GM12873 (cell line): ENCODE data around the gene DRD4.

ENCODE experiments used
- TF ChIP-seq, protein P1 (sequence below): IDR thresholded peaks from 2 replicates; pipeline ENCODE4 v1.5.1; 2012; ENCODE audit warnings: low read depth, mild to moderate bottlenecking, moderate library complexity, low read length, control low read depth; ENCODE audit not compliant: insufficient read depth; ENCODE audit errors: missing control alignments

The DRD4 gene

DNA sequence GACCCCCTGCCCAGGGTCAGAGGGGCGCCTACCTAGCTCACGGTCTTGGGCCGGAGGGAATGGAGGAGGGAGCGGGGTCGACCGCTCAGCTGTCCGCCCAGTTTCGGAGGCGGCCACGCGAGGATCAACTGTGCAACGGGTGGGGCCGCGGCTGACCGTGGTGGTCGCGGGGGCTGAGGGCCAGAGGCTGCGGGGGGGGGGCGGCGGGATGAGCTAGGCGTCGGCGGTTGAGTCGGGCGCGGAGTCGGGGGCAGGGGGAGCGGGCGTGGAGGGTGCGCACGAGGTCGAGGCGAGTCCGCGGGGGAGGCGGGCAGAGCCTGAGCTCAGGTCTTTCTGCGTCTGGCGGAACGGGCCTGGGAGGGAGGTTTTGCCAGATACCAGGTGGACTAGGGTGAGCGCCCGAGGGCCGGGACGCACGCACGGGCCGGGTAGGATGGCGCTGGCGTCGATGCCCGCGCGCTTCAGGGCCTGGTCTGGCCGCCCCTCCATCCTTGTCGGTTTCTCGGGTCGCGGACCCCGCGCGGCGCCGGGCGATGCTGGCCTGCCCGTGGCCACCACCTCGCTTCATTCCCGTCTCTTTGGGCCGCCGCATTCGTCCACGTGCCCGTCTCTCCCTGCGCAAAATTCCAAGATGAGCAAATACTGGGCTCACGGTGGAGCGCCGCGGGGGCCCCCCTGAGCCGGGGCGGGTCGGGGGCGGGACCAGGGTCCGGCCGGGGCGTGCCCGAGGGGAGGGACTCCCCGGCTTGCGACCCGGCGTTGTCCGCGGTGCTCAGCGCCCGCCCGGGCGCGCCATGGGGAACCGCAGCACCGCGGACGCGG lies at the start of gene DRD4:
Gene DRD4, plus strand, starts transcription at position 759 of the 822 bp plus-strand sequence. Its CDS starts 36 bp downstream, at position 795.
- TF ChIP-seq, protein P1, sequence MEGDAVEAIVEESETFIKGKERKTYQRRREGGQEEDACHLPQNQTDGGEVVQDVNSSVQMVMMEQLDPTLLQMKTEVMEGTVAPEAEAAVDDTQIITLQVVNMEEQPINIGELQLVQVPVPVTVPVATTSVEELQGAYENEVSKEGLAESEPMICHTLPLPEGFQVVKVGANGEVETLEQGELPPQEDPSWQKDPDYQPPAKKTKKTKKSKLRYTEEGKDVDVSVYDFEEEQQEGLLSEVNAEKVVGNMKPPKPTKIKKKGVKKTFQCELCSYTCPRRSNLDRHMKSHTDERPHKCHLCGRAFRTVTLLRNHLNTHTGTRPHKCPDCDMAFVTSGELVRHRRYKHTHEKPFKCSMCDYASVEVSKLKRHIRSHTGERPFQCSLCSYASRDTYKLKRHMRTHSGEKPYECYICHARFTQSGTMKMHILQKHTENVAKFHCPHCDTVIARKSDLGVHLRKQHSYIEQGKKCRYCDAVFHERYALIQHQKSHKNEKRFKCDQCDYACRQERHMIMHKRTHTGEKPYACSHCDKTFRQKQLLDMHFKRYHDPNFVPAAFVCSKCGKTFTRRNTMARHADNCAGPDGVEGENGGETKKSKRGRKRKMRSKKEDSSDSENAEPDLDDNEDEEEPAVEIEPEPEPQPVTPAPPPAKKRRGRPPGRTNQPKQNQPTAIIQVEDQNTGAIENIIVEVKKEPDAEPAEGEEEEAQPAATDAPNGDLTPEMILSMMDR, result no peak

DNA sequence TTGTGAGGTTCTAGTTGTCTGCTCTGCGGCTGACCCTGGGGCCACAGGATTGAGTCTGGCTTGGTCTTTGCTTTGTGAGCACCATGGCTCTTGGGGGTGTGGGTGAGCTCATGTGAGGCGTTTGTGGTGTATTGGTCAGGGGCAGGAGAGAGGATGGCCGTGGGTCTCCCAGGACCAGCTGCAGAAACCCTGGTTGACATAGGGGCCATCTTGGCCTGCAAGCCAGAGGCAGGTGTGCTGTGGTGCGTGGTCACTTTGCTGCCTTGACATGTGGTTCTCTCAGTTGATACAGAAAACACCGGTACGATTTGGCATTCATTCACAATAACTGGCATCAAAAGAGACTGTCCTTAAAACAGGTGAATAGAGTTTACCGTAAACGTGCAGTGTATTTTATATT lies 49.5 kb upstream of the DRD4 start:
- TF ChIP-seq, protein P1, result no peak

GRCh38 chr11:587978-588380 lies 49.1 kb upstream of the DRD4 start:
- TF ChIP-seq, protein P1, result no peak

- TF ChIP-seq, protein P1, result no peak
Measured at GRCh38 chr11:589798-590197, 47.3 kb upstream of the DRD4 start.

DNA sequence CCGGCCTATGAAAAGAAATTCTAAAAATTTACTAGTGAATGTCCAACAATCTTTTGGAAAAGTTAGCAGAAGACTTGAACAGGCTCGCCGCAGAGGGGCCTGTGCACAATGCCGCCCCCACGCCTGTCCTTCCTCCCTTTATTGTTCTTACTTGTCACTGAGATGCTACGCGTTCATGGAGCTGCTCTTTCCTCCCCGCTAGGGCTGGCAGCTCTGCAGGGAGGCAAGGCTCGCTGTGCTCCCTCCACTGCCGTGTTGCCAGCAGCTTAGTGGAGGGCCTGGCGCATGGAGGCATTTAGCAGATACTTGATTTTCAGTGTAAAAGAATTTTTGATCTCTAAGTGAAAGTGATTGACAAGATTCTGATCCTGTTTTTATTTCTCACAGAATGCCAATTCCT lies 46.1 kb upstream of the DRD4 start:
- TF ChIP-seq, protein P1, result no peak

DNA sequence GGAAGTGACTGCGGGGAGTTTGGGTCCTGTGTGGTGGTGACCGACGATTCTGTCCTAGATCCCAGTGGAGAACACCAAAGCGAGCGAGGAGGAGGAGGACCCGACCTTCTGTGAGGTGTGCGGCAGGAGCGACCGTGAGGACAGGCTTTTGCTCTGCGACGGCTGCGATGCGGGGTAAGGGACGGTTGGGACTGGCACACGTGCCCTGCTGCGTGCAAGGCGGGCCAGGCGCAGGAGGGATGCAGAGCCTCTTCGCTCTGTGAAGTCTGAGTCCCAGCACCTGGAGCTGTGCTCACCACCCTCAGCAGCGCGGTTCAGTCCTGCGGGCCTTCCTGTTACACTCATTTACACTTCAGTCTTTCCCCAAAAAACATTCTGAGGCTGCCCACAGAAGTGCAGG lies 44.6 kb upstream of the DRD4 start:
- TF ChIP-seq, protein P1, result no peak

DNA sequence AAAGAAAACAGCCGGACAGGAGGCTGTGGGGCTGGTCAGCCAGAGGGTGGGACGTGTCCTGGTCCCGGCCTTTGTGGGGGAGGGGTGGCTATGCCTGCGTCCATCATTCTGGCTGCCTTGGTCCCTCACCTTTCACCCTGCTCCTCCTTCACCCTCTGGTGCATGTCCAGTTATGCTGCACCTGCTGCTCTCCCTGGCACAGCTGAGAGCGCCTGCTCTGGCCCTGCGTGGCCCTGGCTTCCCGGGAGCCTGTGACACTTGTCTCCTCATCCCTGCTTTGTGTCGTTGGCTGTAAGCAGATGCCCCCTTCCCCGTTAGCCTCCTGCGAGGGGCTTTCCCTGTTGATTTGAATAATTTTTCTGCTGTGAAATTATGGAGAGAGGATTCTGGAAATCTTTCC lies 44.2 kb upstream of the DRD4 start:
- TF ChIP-seq, protein P1, result no peak
